Measurements from ENCODE around the gene PATJ. TPM values are rescaled to one million over a fixed set of nuclear protein-coding genes. Genes with fewer than 3 reads are reported as not detected.

PATJ gene
- total RNA-seq, 4 donors from 2014 or later, result 24.3 to 36.3 (median 28.8) TPM

DNA sequence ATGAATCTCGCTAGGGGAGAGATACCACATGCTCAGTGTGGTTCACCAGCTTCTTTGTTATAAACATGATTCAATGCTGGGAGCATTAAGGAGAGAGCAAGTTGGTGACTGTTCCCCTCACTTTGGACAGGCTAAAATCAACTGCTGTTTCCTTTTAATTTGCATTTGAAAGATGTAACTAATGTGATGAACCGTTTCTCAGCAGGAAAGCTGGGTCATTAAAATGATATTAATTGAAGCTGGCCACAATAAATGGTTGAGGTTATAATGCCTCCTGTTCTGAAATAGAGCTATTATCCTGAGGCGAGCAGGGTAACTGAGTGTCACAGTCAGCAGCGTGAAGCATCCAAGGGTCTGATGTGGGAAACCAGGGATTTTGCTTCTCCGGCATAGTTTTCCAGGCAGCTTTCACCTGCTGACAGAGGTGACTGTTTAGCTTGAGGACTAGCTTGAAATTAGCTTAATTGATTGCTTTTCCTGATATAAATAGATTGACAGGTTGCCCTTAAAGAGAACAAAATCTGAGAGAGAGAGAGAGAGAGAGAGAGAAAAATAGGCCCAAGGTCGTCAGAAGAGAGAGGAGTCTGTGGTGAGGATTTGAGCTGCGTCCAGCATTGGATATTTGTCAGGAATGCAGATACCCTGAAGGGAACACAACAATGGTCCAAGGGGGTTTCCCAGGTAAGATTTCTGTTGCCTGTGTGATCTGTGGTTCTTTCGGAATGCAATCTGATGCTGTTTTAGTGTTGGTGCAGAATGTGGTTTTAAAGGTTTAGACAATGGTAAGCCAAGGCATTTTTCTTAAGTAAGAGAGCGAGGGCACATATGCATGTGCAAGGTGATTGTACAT lies 209.7 kb downstream of the PATJ start:
- no peaks in the 10 kb centered on the region for H3K36me3 ChIP-seq
- H3K9me3 ChIP-seq, result no peaks in the 10 kb centered on the region
- peaks cover 0 to 16% (median 0%) of the 10 kb centered on the region in 4 donors for H3K4me1 ChIP-seq
- TF ChIP-seq POLR2A (IDR thresholded peaks at IDR 0.05) (no peak), EP300 (IDR thresholded peaks at IDR 0.05) (no peak)
- TF ChIP-seq, protein P1, sequence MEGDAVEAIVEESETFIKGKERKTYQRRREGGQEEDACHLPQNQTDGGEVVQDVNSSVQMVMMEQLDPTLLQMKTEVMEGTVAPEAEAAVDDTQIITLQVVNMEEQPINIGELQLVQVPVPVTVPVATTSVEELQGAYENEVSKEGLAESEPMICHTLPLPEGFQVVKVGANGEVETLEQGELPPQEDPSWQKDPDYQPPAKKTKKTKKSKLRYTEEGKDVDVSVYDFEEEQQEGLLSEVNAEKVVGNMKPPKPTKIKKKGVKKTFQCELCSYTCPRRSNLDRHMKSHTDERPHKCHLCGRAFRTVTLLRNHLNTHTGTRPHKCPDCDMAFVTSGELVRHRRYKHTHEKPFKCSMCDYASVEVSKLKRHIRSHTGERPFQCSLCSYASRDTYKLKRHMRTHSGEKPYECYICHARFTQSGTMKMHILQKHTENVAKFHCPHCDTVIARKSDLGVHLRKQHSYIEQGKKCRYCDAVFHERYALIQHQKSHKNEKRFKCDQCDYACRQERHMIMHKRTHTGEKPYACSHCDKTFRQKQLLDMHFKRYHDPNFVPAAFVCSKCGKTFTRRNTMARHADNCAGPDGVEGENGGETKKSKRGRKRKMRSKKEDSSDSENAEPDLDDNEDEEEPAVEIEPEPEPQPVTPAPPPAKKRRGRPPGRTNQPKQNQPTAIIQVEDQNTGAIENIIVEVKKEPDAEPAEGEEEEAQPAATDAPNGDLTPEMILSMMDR (IDR thresholded peaks at IDR 0.05), result no peak
- no peak for DNase-seq (ENCODE audit: low spot score in 2 of 2)
- H3K27me3 ChIP-seq, result no peaks in the 10 kb centered on the region
- no peak overlapping the region for H3K27ac ChIP-seq
- 65 to 75% methylated on average over 9 of the region's 9 CpGs for WGBS, 2 donors
- no peak overlapping the region for H3K4me3 ChIP-seq

DNA sequence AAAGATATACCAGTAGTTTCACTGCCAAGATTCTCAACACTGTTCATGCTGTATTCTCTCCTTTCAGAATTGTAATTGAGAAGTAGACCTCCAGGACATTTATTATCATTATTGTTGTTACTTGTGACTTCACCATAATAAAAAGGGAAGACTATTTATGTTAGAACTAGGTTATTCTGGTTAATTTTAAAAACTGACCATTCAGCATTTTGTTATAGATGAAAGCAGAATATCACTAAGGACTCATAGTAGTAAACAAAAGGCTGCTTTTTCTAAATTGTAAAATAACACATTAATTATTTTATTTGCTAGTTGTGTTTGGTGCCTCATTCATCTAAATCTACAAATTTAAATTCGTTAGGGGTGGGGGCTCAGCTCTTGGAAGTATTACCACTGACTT lies 210.4 kb downstream of the PATJ start:
- Histone ChIP-seq H3K27me3 (no peaks in the 10 kb centered on the region), H3K4me3 (no peak overlapping the region), H3K36me3 (no peaks in the 10 kb centered on the region), H3K9me3 (no peaks in the 10 kb centered on the region), H3K27ac (no peak overlapping the region), H3K4me1 (peaks cover 0 to 16% (median 0%) of the 10 kb centered on the region in 4 donors)
- no peak for DNase-seq (ENCODE audit: low spot score in 2 of 2)
- TF ChIP-seq, protein P1 (IDR thresholded peaks at IDR 0.05), result no peak
- TF ChIP-seq POLR2A (IDR thresholded peaks at IDR 0.05), result no peak
- no peak for TF ChIP-seq EP300 (IDR thresholded peaks at IDR 0.05)
- WGBS, 2 donors, result 50 to 55% methylated on average over 1 of the region's 1 CpG

- TF ChIP-seq POLR2A (IDR thresholded peaks at IDR 0.05) (no peak), EP300 (IDR thresholded peaks at IDR 0.05) (no peak)
- TF ChIP-seq, protein P1 (IDR thresholded peaks at IDR 0.05), result no peak
- Histone ChIP-seq H3K4me3 (no peak overlapping the region), H3K9me3 (no peaks in the 10 kb centered on the region), H3K36me3 (no peaks in the 10 kb centered on the region), H3K27ac (no peak overlapping the region), H3K4me1 (peaks cover 0 to 16% (median 0%) of the 10 kb centered on the region in 4 donors), H3K27me3 (no peaks in the 10 kb centered on the region)
- DNase-seq (ENCODE audit: low spot score in 2 of 2), result no peak
- whole genome bisulfite sequencing, 2 donors, result 70 to 80% methylated on average over 2 of the region's 2 CpGs
These were observed 211.0 kb downstream of the PATJ start for GRCh38 chr1:61953076-61953789.

- no peak overlapping the region for H3K27ac ChIP-seq
- H3K4me3 ChIP-seq, result no peak overlapping the region
- no peak for DNase-seq (ENCODE audit: low spot score in 2 of 2)
- no peaks in the 10 kb centered on the region for H3K9me3 ChIP-seq
- H3K27me3 ChIP-seq, result no peaks in the 10 kb centered on the region
- TF ChIP-seq EP300 (IDR thresholded peaks at IDR 0.05) (no peak), POLR2A (IDR thresholded peaks at IDR 0.05) (no peak)
- TF ChIP-seq, protein P1 (IDR thresholded peaks at IDR 0.05), result no peak
- no peaks in the 10 kb centered on the region for H3K36me3 ChIP-seq
- 96 to 98% methylated on average over 3 of the region's 3 CpGs for WGBS, 2 donors
- H3K4me1 ChIP-seq, result peaks cover 0 to 16% (median 0%) of the 10 kb centered on the region in 4 donors
These were observed 211.5 kb downstream of the PATJ start for GRCh38 chr1:61953790-61954150.

DNA sequence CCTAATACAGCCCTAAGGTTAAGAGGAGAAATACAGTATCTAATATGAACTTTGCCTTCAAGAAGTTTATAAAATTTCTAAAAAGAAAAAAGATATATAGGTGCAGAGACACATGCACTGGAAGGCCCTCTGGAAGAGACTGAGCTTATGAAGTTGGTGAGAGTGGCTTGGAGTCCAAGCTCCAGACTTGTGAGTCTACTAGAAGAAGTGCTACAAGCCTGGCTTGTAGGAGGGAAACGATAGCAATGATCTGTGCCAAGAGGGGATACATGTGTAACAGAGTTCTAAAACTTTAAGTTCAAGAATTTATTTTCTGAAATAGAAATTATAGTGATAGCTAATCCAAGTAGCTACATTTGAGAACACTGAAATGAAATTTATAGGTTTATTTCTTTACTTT lies 213.0 kb downstream of the PATJ start:
- no peak for DNase-seq (ENCODE audit: low spot score in 2 of 2)
- H3K4me3 ChIP-seq, result no peak overlapping the region
- no peaks in the 10 kb centered on the region for H3K9me3 ChIP-seq
- no peak overlapping the region for H3K27ac ChIP-seq
- no peaks in the 10 kb centered on the region for H3K36me3 ChIP-seq
- peaks cover 0 to 16% (median 0%) of the 10 kb centered on the region in 4 donors for H3K4me1 ChIP-seq
- no peak for TF ChIP-seq EP300 (IDR thresholded peaks at IDR 0.05)
- TF ChIP-seq, protein P1 (IDR thresholded peaks at IDR 0.05), result no peak
- TF ChIP-seq POLR2A (IDR thresholded peaks at IDR 0.05), result no peak
- 79 to 88% methylated on average over 1 of the region's 1 CpG for WGBS, 2 donors
- H3K27me3 ChIP-seq, result no peaks in the 10 kb centered on the region

Measured in tibial nerve (tissue), 4 donors.